HepG2 (cell line): ENCODE data around the gene ELAVL3. TPM values are rescaled to one million over a fixed set of nuclear protein-coding genes. Genes with fewer than 3 reads are reported as not detected.

Experiments used
- ATAC-seq: fragments of 200-7000 bp; cut with Tn5 transposase; 3 replicates; pipeline ENCODE4 v1.9.1; 2020; ENCODE audit warnings: mild to moderate bottlenecking, moderate library complexity
- BruUV-seq: library from RNA; stranded (reverse); fragments of 400-500 nt; replicated peaks from 2 replicates; lab custom pipeline; 2021; lab: Mats Ljungman, UMichigan
- CTCF ChIA-PET: fragments of 300-600 bp; formaldehyde crosslinking; extraction: SDS; loops from one replicate; lab custom pipeline; 2021; ENCODE audit warnings: low total read pairs, inconsistent platforms, low intra/inter-chr PET ratio; lab: Yijun Ruan, JAX
- POLR2A ChIA-PET: fragments of 350-600 bp; sonication (Branson Sonifier 250); formaldehyde crosslinking; loops from one replicate; lab custom pipeline; 2020; ENCODE audit warnings: antibody characterized with exemption, inconsistent platforms; lab: Yijun Ruan, JAX
- DNase-seq: peaks from one replicate; pipeline ENCODE4 v3.0.0-alpha.2; 2015; ENCODE audit warnings: low spot score
- FAIRE-seq: peaks from 3 replicates; lab custom pipeline; 2011; peaks lifted over from hg19 to GRCh38; lab: Jason Lieb, UNC
- H2AFZ ChIP-seq: one replicate; pipeline ENCODE4 v1.6.1; 2011; ENCODE audit warnings: low read length, inconsistent platforms
- H3K27ac ChIP-seq: fragments of 300-600 bp; 3 replicates; pipeline ENCODE4 v1.8.0; 2011; ENCODE audit warnings: mixed run types, mild to moderate bottlenecking, mixed read lengths, low read length, inconsistent platforms; ENCODE audit not compliant: insufficient read depth; ENCODE audit errors: extremely low read length
- H3K27me3 ChIP-seq, 2 experiments: fragments of 200-600 bp in 1 of 2; 2 replicates in 1 of 2; 3 replicates in 1 of 2; pipeline versions ENCODE4 v1.6.0 to v1.8.0; 2011; ENCODE audit warnings: low read length in 2 of 2, mild to moderate bottlenecking in 2 of 2, moderate library complexity in 2 of 2, inconsistent platforms in 1 of 2; ENCODE audit not compliant: insufficient read depth in 2 of 2, control insufficient read depth in 1 of 2
- H3K36me3 ChIP-seq, 2 experiments: fragments of 200-600 bp in 1 of 2; replicated peaks in 1 of 2; 2 replicates in 1 of 2; 3 replicates in 1 of 2; pipeline versions ENCODE4 v1.5.1 to v1.8.0; 2011; ENCODE audit warnings: low read length in 2 of 2, inconsistent platforms in 1 of 2; ENCODE audit not compliant: insufficient read depth in 2 of 2, control insufficient read depth in 1 of 2
- H3K4me1 ChIP-seq: 2 replicates; pipeline ENCODE4 v1.5.1; 2012; ENCODE audit warnings: low read length, inconsistent platforms; ENCODE audit not compliant: insufficient read depth
- H3K4me2 ChIP-seq: 2 replicates; pipeline ENCODE4 v1.6.0; 2011; ENCODE audit warnings: low read depth, low read length, inconsistent platforms
- H3K4me3 ChIP-seq, 3 experiments: fragments of 200-600 bp in 1 of 3; sonication (generic), shearing (Covaris generic) in 1 of 3; replicated peaks in 1 of 3; 2 replicates each; pipeline ENCODE4 v1.5.1; 2011 to 2016; ENCODE audit warnings: low read length in 3 of 3, inconsistent platforms in 2 of 3, low read depth in 2 of 3, mild to moderate bottlenecking in 2 of 3, control low read depth in 1 of 3, mixed read lengths in 1 of 3; ENCODE audit not compliant: insufficient read depth in 1 of 3
- H3K79me2 ChIP-seq: one replicate; pipeline ENCODE4 v1.6.1; 2011; ENCODE audit warnings: low read length, inconsistent platforms; ENCODE audit not compliant: insufficient read depth
- H3K9ac ChIP-seq: 2 replicates; pipeline ENCODE4 v1.6.0; 2011; ENCODE audit warnings: mild to moderate bottlenecking, low read depth, low read length, inconsistent platforms; ENCODE audit not compliant: insufficient read depth
- H3K9me3 ChIP-seq: 2 replicates; pipeline ENCODE4 v1.5.1; 2012; ENCODE audit warnings: mild to moderate bottlenecking, low read length
- H4K20me1 ChIP-seq: 2 replicates; pipeline ENCODE4 v1.6.0; 2011; ENCODE audit warnings: inconsistent platforms, mild to moderate bottlenecking, low read length, moderate library complexity; ENCODE audit not compliant: insufficient read depth
- CTCF ChIP-seq: sonication (generic); formaldehyde crosslinking; IDR thresholded peaks from 2 replicates; pipeline ENCODE4 v1.5.0; 2020; ENCODE audit warnings: mild to moderate bottlenecking, missing genetic modification reagents, moderate library complexity
- FOXC1 ChIP-seq: sonication (generic); formaldehyde crosslinking; IDR thresholded peaks from 2 replicates; pipeline ENCODE4 v1.8.0; 2022; ENCODE audit warnings: mild to moderate bottlenecking, missing genetic modification reagents, borderline replicate concordance
- NR2F1 ChIP-seq, 2 experiments: fragments of 450-650 bp in 1 of 2; formaldehyde crosslinking in 1 of 2; IDR thresholded peaks; 2 replicates each; pipeline versions ENCODE4 v1.5.0 to v1.6.1; 2016 to 2020; ENCODE audit warnings: mild to moderate bottlenecking in 1 of 2, missing compliant biosample characterization in 1 of 2, missing genetic modification reagents in 1 of 2, moderate library complexity in 1 of 2
- RFX5 ChIP-seq: IDR thresholded peaks from 2 replicates; pipeline ENCODE4 v1.6.1; 2011; ENCODE audit warnings: low read depth, low read length, improper control_type of control experiment
- ZBTB14 ChIP-seq: sonication (generic); formaldehyde crosslinking; IDR thresholded peaks from 2 replicates; pipeline ENCODE4 v1.4.0; 2020; ENCODE audit warnings: missing genetic modification reagents
- ZNF143 ChIP-seq: sonication (generic); formaldehyde crosslinking; IDR thresholded peaks from 2 replicates; pipeline ENCODE4 v1.4.0; 2020; ENCODE audit warnings: missing genetic modification reagents
- ZNF703 ChIP-seq: sonication (generic); formaldehyde crosslinking; IDR thresholded peaks from 2 replicates; pipeline ENCODE4 v1.5.1; 2020; ENCODE audit warnings: missing genetic modification reagents, mild to moderate bottlenecking, moderate library complexity, borderline replicate concordance
- ZNF724P ChIP-seq: sonication (generic); formaldehyde crosslinking; IDR thresholded peaks from 2 replicates; pipeline ENCODE4 v1.8.0; 2022; ENCODE audit warnings: missing genetic modification reagents, borderline replicate concordance
- WGBS: methylation state at CpG from one replicate; pipeline ENCODE4 v1.1.6; 2017; ENCODE audit warnings: low lambda C conversion rate; 5-methylcytosine and 5-hydroxymethylcytosine counted together
- in situ Hi-C: cut with HindIII; loops from 2 replicates; pipeline ENCODE4 v1.10.0; 2017; ENCODE audit warnings: low pct_unique_long_range_greater_than_20kb; ENCODE audit not compliant: extremely low pct_ligation_motif_present
- intact Hi-C: fragments of 100-400 bp; cut with micrococcal nuclease; formaldehyde crosslinking; loops from one replicate; pipeline ENCODE4 v1.10.0; 2022; ENCODE audit not compliant: unreplicated experiment
- polyA plus RNA-seq, 8 experiments: library from polyadenylated mRNA; depleted of rRNA in 3 of 8; stranded (reverse) in 7 of 8; unstranded in 1 of 8; fragments of >200 nt; fragmentation: Illumina TruSeq in 4 of 8; extraction: Trizol in 4 of 8; gene quantifications; 2 replicates each; pipeline versions ENCODE4 v1.2.1 to v1.2.3, GENCODE V29; 2011 to 2016; ENCODE audit warnings: low read depth in 4 of 8, missing spikeins in 1 of 8, mixed read lengths in 1 of 8; ENCODE audit not compliant: insufficient read depth in 1 of 8
- total RNA-seq, 5 experiments: library from RNA; depleted of rRNA; stranded (reverse); fragments of >200 nt; fragmentation: Illumina TruSeq; extraction: Trizol; gene quantifications; 2 replicates each; pipeline ENCODE4 v1.2.3, GENCODE V29; 2016; ENCODE audit warnings: low read depth in 1 of 5

The ELAVL3 gene
- total and polyA plus RNA-seq, 2 of the 13 experiments (the other 11 are each of a cell fraction or from before 2014, with no cell fraction given): 0.03 TPM; not detected in 1

GRCh38 chr19:11405846-11406643 lies 74.8 kb downstream of the ELAVL3 start:
- WGBS: 95% methylated on average over 35 of the region's 44 CpGs
- CTCF ChIA-PET: no interaction called here
- H2AFZ ChIP-seq: no peak overlapping the region
- in situ Hi-C loops (no loop called here), intact Hi-C loops (no loop called here)
- no peak for ATAC-seq
- no peaks in the 10 kb centered on the region for H4K20me1 ChIP-seq
- DNase-seq: no peak
- H3K36me3 ChIP-seq: no peaks in the 10 kb centered on the region
- BruUV-seq: no TSS peak
- TF ChIP-seq ZNF703 (CRISPR knock-in tag) (no peak), NR2F1 (CRISPR knock-in tag; IDR thresholded peaks at IDR 0.05) (no peak), FOXC1 (CRISPR knock-in tag) (no peak), RFX5 (no peak), ZBTB14 (CRISPR knock-in tag) (no peak), ZNF724P (no peak), ZNF143 (CRISPR knock-in tag) (no peak), CTCF (CRISPR knock-in tag) (no peak)
- no peak for FAIRE-seq
- no peak overlapping the region for H3K27ac ChIP-seq
- no peak overlapping the region for H3K4me2 ChIP-seq
- H3K4me3 ChIP-seq: no peak overlapping the region
- H3K9me3 ChIP-seq: no peaks in the 10 kb centered on the region
- no peaks in the 10 kb centered on the region for H3K79me2 ChIP-seq
- H3K27me3 ChIP-seq: no peaks in the 10 kb centered on the region
- H3K9ac ChIP-seq: no peak overlapping the region
- POLR2A ChIA-PET: no interaction called here
- no peaks in the 10 kb centered on the region for H3K4me1 ChIP-seq
